ENCODE measurements around the gene KRTAP2-2. TPM values are rescaled to one million over a fixed set of nuclear protein-coding genes. Genes with fewer than 3 reads are reported as not detected.

Gene KRTAP2-2
- total RNA-seq, 1 donor = not detected

GRCh38 chr17:41026715-41027471 lies 28.1 kb downstream of the KRTAP2-2 start, which contains the start of gene KRTAP1-5:
Gene KRTAP1-5, minus strand, starts transcription at chr17:41027208. Its CDS starts 53 bp downstream, at chr17:41027155.
- no peak for DNase-seq (ENCODE audit: low read depth in 2 of 3, low spot score in 2 of 3)

GRCh38 chr17:41024697-41025096 lies 30.3 kb downstream of the KRTAP2-2 start:
- no peak for DNase-seq (ENCODE audit: low read depth in 2 of 3, low spot score in 2 of 3)

GRCh38 chr17:41020336-41020735 lies 34.7 kb downstream of the KRTAP2-2 start:
- DNase-seq (ENCODE audit: low read depth in 2 of 3, low spot score in 2 of 3) = no peak

- DNase-seq (ENCODE audit: low read depth in 2 of 3, low spot score in 2 of 3) = no peak
These were observed 35.6 kb downstream of the KRTAP2-2 start for GRCh38 chr17:41019415-41019814.

GRCh38 chr17:41018541-41018940 lies 36.5 kb downstream of the KRTAP2-2 start:
- DNase-seq (ENCODE audit: low read depth in 2 of 3, low spot score in 2 of 3) = peak in 2 of 3 donors; percentile 3 to 44

- no peak for DNase-seq (ENCODE audit: low read depth in 2 of 3, low spot score in 2 of 3)
These were observed 38.3 kb downstream of the KRTAP2-2 start for GRCh38 chr17:41016578-41017215.

- DNase-seq (ENCODE audit: low read depth in 2 of 3, low spot score in 2 of 3) = no peak
These were observed 39.6 kb downstream of the KRTAP2-2 start for GRCh38 chr17:41015454-41015853.

- no peak for DNase-seq (ENCODE audit: low read depth in 2 of 3, low spot score in 2 of 3)
These were observed 41.4 kb downstream of the KRTAP2-2 start for GRCh38 chr17:41013606-41014005.

- DNase-seq (ENCODE audit: low read depth in 2 of 3, low spot score in 2 of 3) = no peak
These were observed 41.8 kb downstream of the KRTAP2-2 start for GRCh38 chr17:41013181-41013580.

- DNase-seq (ENCODE audit: low read depth in 2 of 3, low spot score in 2 of 3) = no peak
These were observed 42.5 kb downstream of the KRTAP2-2 start for GRCh38 chr17:41012326-41013120.

- no peak for DNase-seq (ENCODE audit: low read depth in 2 of 3, low spot score in 2 of 3)
These were observed 44.6 kb downstream of the KRTAP2-2 start for GRCh38 chr17:41010441-41010840.

GRCh38 chr17:41009936-41010335 lies 45.1 kb downstream of the KRTAP2-2 start:
- DNase-seq (ENCODE audit: low read depth in 2 of 3, low spot score in 2 of 3) = no peak

GRCh38 chr17:41009301-41009760 lies 45.7 kb downstream of the KRTAP2-2 start:
- no peak for DNase-seq (ENCODE audit: low read depth in 2 of 3, low spot score in 2 of 3)

GRCh38 chr17:41008811-41009210 lies 46.2 kb downstream of the KRTAP2-2 start, which contains the start of gene KRTAP3-1:
Gene KRTAP3-1, minus strand, starts transcription at chr17:41009128. Its CDS starts 54 bp downstream, at chr17:41009074.
- no peak for DNase-seq (ENCODE audit: low read depth in 2 of 3, low spot score in 2 of 3)

Small RNA genes lying within 50 kb of the gene (small RNA-seq; reads per million reads assigned to genes)
- not detected for gene KRTAP3-4P

Other genes starting within 250 kb of the KRTAP2-2 start
- 3.8 TPM for gene KRT10, start 232.6 kb downstream of the KRTAP2-2 start, total RNA-seq
- gene KRT12, start 188.0 kb downstream of the KRTAP2-2 start, total RNA-seq = not detected
- gene KRT20, start 170.0 kb downstream of the KRTAP2-2 start, total RNA-seq = not detected
- gene KRT23, start 117.6 kb downstream of the KRTAP2-2 start, total RNA-seq = under 0.01 TPM
- under 0.01 TPM for gene KRT39, start 88.3 kb downstream of the KRTAP2-2 start, total RNA-seq
- not detected for gene KRT40, start 70.9 kb downstream of the KRTAP2-2 start, total RNA-seq
- not detected for gene KRTAP3-3, start 61.1 kb downstream of the KRTAP2-2 start, total RNA-seq
- gene KRTAP3-2, start 55.3 kb downstream of the KRTAP2-2 start, total RNA-seq = not detected
- gene KRTAP3-1, start 46.1 kb downstream of the KRTAP2-2 start, total RNA-seq = not detected
- not detected for gene KRTAP1-5, start 28.0 kb downstream of the KRTAP2-2 start, total RNA-seq
- gene KRTAP1-4, start 25.0 kb downstream of the KRTAP2-2 start, total RNA-seq = not detected
- not detected for gene KRTAP1-3, start 20.4 kb downstream of the KRTAP2-2 start, total RNA-seq
- gene KRTAP1-1, start 13.8 kb downstream of the KRTAP2-2 start, total RNA-seq = not detected
- gene KRTAP2-1, start 7.9 kb downstream of the KRTAP2-2 start, total RNA-seq = not detected
- gene KRTAP2-3, start 4.9 kb upstream of the KRTAP2-2 start, total RNA-seq = not detected
- gene KRTAP2-4, start 10.6 kb upstream of the KRTAP2-2 start, total RNA-seq = not detected
- gene KRTAP4-7, start 28.9 kb upstream of the KRTAP2-2 start, total RNA-seq = not detected
- not detected for gene KRTAP4-8, start 42.9 kb upstream of the KRTAP2-2 start, total RNA-seq
- not detected for gene KRTAP4-16, start 47.0 kb upstream of the KRTAP2-2 start, total RNA-seq
- under 0.01 TPM for gene KRTAP4-9, start 50.2 kb upstream of the KRTAP2-2 start, total RNA-seq
- not detected for gene KRTAP4-11, start 63.1 kb upstream of the KRTAP2-2 start, total RNA-seq
- gene KRTAP4-12, start 69.0 kb upstream of the KRTAP2-2 start, total RNA-seq = not detected
- gene KRTAP4-6, start 85.3 kb upstream of the KRTAP2-2 start, total RNA-seq = not detected
- gene KRTAP4-5, start 94.6 kb upstream of the KRTAP2-2 start, total RNA-seq = not detected
- gene KRTAP4-4, start 105.5 kb upstream of the KRTAP2-2 start, total RNA-seq = not detected
- gene KRTAP4-3, start 113.0 kb upstream of the KRTAP2-2 start, total RNA-seq = not detected
- gene KRTAP4-2, start 123.0 kb upstream of the KRTAP2-2 start, total RNA-seq = not detected
- gene KRTAP4-1, start 129.7 kb upstream of the KRTAP2-2 start, total RNA-seq = not detected
- gene KRTAP9-1, start 134.7 kb upstream of the KRTAP2-2 start, total RNA-seq = not detected
- not detected for gene KRTAP9-2, start 171.4 kb upstream of the KRTAP2-2 start, total RNA-seq
- not detected for gene KRTAP9-3, start 177.2 kb upstream of the KRTAP2-2 start, total RNA-seq
- not detected for gene KRTAP9-8, start 182.8 kb upstream of the KRTAP2-2 start, total RNA-seq
- not detected for gene KRTAP9-4, start 194.5 kb upstream of the KRTAP2-2 start, total RNA-seq
- not detected for gene KRTAP9-9, start 200.2 kb upstream of the KRTAP2-2 start, total RNA-seq
- not detected for gene KRTAP9-6, start 210.1 kb upstream of the KRTAP2-2 start, total RNA-seq
- gene KRTAP9-7, start 220.5 kb upstream of the KRTAP2-2 start, total RNA-seq = not detected
- not detected for gene KRTAP29-1, start 247.6 kb upstream of the KRTAP2-2 start, total RNA-seq

Measured in hematopoietic multipotent progenitor cell (in vitro differentiated cells).